GM12801 (cell line): ENCODE data around the gene LHX6.

ENCODE experiments used
- CTCF ChIP-seq: IDR thresholded peaks from one replicate; pipeline ENCODE4 v1.5.1; 2011; ENCODE audit warnings: control low read depth; ENCODE audit not compliant: insufficient read length; ENCODE audit errors: extremely low read depth

LHX6 gene

DNA sequence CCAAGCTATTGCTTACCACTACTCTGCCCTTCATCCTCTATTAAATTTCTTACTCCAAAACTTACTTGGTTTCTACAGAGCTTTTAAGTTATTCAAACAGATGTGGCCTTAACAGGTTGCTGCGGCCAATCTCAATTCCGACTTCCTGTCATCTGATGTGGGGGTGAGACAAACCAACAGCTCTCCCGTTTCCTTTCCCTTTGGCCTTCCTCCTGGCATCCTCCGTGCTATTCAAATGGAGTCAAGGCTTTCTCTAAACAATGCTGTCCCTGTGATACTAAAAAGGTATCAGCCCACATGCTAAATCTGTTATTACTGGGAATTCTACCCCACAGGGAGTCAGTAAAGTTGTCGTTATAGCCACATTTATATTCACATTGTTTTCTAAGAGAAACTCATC, 24.0 kb upstream of the LHX6 start:
- TF ChIP-seq CTCF: no peak

GRCh38 chr9:122251351-122251750, 22.6 kb upstream of the LHX6 start:
- TF ChIP-seq CTCF: no peak

DNA sequence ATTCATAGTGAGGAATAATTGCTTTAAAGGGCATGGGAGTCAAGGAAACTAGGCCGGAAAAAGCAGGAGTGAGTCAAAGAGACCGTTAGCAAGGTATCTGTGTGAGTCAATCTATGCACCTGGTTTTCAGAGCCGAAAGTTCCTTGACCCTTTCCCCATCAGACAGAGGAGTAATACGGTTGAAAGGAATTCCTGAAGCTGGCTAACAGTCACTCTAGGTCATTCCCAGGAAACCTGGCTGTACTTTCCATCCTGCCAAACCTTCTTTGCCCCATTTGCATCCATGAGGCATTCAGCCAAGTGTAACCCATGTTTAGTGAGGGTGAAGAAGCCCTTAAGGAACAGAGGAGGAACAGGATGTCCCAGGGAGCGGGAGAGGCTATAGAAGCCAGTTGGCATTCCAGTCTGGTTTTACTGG, 19.7 kb upstream of the LHX6 start:
- TF ChIP-seq CTCF: no peak

- TF ChIP-seq CTCF: no peak
Measured at GRCh38 chr9:122246666-122247065, 17.9 kb upstream of the LHX6 start.

DNA sequence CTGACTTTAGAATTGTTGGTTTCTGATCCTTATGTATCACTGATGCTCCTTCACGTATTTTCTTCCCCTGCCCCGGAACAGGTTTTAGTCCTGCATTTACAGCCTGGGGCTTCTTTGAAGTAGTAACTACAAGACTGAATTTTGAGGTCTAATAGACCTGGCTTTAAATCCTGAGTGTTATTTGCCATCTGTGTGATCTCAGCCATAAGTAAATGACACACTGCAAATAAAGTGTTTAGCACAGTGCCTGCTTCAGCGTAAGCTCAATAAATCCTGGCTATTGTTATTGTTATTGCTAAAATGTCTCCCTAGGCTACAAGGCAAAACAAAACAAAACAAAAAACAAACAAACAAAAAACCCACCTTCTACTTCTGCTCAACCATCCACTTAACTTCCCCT, 15.6 kb upstream of the LHX6 start:
- TF ChIP-seq CTCF: no peak

- TF ChIP-seq CTCF: no peak
Measured at GRCh38 chr9:122239722-122240121, 11.0 kb upstream of the LHX6 start.

GRCh38 chr9:122236681-122237080, 7.9 kb upstream of the LHX6 start:
- no peak for TF ChIP-seq CTCF

GRCh38 chr9:122234022-122234748, 5.4 kb upstream of the LHX6 start:
- no peak for TF ChIP-seq CTCF
